C4-2B (cell line): ENCODE measurements around the gene NEIL1.
"Not testable (repeated sequence)": the region's sequence is repeated elsewhere in the genome, so short reads cannot be mapped to it uniquely, and the experiment has no call there.

ENCODE experiments used
- H3K27ac ChIP-seq: fragments of 450-650 bp; 2 replicates; pipeline ENCODE4 v1.5.1; 2017
- CTCF ChIP-seq: fragments of 450-650 bp; conservative IDR thresholded peaks from 2 replicates; pipeline ENCODE4 v1.5.1; 2017; ENCODE audit warnings: mild to moderate bottlenecking
- ZFX ChIP-seq: fragments of 450-650 bp; IDR thresholded peaks from 2 replicates; pipeline ENCODE4 v1.6.1; 2017

NEIL1 gene

GRCh38 chr15:75328493-75329314 lies 18.1 kb upstream of the NEIL1 start:
- TF ChIP-seq ZFX (no peak), CTCF (no peak)
- H3K27ac ChIP-seq = no peak overlapping the region

- TF ChIP-seq ZFX (no peak), CTCF (no peak)
- no peak overlapping the region for H3K27ac ChIP-seq
Measured at GRCh38 chr15:75329571-75329970, 17.3 kb upstream of the NEIL1 start.

GRCh38 chr15:75332093-75332492 lies 14.7 kb upstream of the NEIL1 start:
- not testable (repeated sequence) for H3K27ac ChIP-seq

GRCh38 chr15:75333654-75334419 lies 13.0 kb upstream of the NEIL1 start:
- not testable (repeated sequence) for H3K27ac ChIP-seq

GRCh38 chr15:75335313-75335704 lies 11.5 kb upstream of the NEIL1 start:
- TF ChIP-seq CTCF = no peak
- no peak for TF ChIP-seq ZFX
- peak overlapping the region; percentile 76 for H3K27ac ChIP-seq

- H3K27ac ChIP-seq = peak within 1 kb of the TSS; percentile 76
- TF ChIP-seq ZFX (peak; percentile 57; the same call in 1 of the 2 replicates), CTCF (no peak)
Measured at GRCh38 chr15:75335705-75336355, 11.0 kb upstream of the NEIL1 start, which contains the start of gene COMMD4. TSS of gene COMMD4 (plus strand) at chr15:75336063. CDS start at chr15:75336090, 27 bp downstream.

GRCh38 chr15:75338661-75339240 lies 8.1 kb upstream of the NEIL1 start:
- H3K27ac ChIP-seq = no peak overlapping the region
- TF ChIP-seq ZFX = no peak
- TF ChIP-seq CTCF = no peak
